NCI-H446 treated with DMSO at 0.1 percent for 48 hours (cell line): Measurements from ENCODE around the gene AHNAK2.

Source experiments
- DNase-seq: peaks from one replicate; lab custom pipeline; 2025; lab: John Stamatoyannopoulos, UW

Gene AHNAK2

GRCh38 chr14:104985675-104986486, 7.7 kb upstream of the AHNAK2 start, which contains the start of gene CLBA1:
TSS of gene CLBA1 (plus strand) at chr14:104985788. CDS start at chr14:104986432, 644 bp downstream.
- peak; percentile 67 for DNase-seq

GRCh38 chr14:104984056-104984894, 6.1 kb upstream of the AHNAK2 start:
- DNase-seq, result no peak

- no peak for DNase-seq
Measured at GRCh38 chr14:104983231-104983721, 5.1 kb upstream of the AHNAK2 start.

GRCh38 chr14:104982548-104983230, 4.5 kb upstream of the AHNAK2 start:
- DNase-seq, result no peak

- no peak for DNase-seq
Measured at GRCh38 chr14:104981699-104982541, 3.7 kb upstream of the AHNAK2 start.

- DNase-seq, result no peak
Measured at GRCh38 chr14:104980611-104981531, 2.7 kb upstream of the AHNAK2 start.

- no peak for DNase-seq
Measured at GRCh38 chr14:104979758-104980610, 1.8 kb upstream of the AHNAK2 start.

- no peak for DNase-seq
Measured at GRCh38 chr14:104978746-104979691, 845 bp upstream of the AHNAK2 start.

GRCh38 chr14:104977008-104977680, 1.0 kb downstream of the AHNAK2 start:
- DNase-seq, result no peak

- DNase-seq, result no peak
Measured at GRCh38 chr14:104976198-104977007, 1.8 kb downstream of the AHNAK2 start.

- no peak for DNase-seq
Measured at GRCh38 chr14:104975481-104976197, 2.5 kb downstream of the AHNAK2 start.

- no peak for DNase-seq
Measured at GRCh38 chr14:104974665-104975390, 3.3 kb downstream of the AHNAK2 start.

- no peak for DNase-seq
Measured at GRCh38 chr14:104974146-104974541, 4.0 kb downstream of the AHNAK2 start.

GRCh38 chr14:104973385-104974145, 4.6 kb downstream of the AHNAK2 start:
- peak; percentile 43 for DNase-seq

- peak; percentile 77 for DNase-seq
Measured at GRCh38 chr14:104973135-104973384, 5.1 kb downstream of the AHNAK2 start.
